HepG2 (cell line): Measurements from ENCODE around the gene CPEB2. TPM values are rescaled to one million over a fixed set of nuclear protein-coding genes. Genes with fewer than 3 reads are reported as not detected.
A peak's percentile ranks its signal among the peaks of the same experiment; 100 is the strongest.

Experiments
- ASH2L ChIP-seq: fragments of 300-600, 200-600 bp; sonication (generic); IDR thresholded peaks from 2 replicates; pipeline ENCODE4 v1.7.0; 2017; ENCODE audit warnings: low read depth, mild to moderate bottlenecking, moderate library complexity, mixed read lengths, low read length; ENCODE audit not compliant: insufficient read length
- CBX1 ChIP-seq: IDR thresholded peaks from one replicate; pipeline ENCODE4 v1.6.1; 2016; ENCODE audit warnings: antibody characterized with exemption, low read depth
- CBX2 ChIP-seq, 2 experiments: fragments of 200-600 bp in 1 of 2; sonication (generic); formaldehyde crosslinking in 1 of 2; IDR thresholded peaks; 2 replicates each; pipeline versions ENCODE4 v1.7.0 to v1.8.1; 2018 to 2022; ENCODE audit warnings: low read depth in 2 of 2, low read length in 1 of 2, mild to moderate bottlenecking in 1 of 2, missing genetic modification reagents in 1 of 2
- CHD4 ChIP-seq: fragments of 200-600 bp; sonication (generic); IDR thresholded peaks from 2 replicates; pipeline ENCODE4 v1.7.0; 2017; ENCODE audit warnings: mild to moderate bottlenecking, low read length, borderline replicate concordance
- EEA1 ChIP-seq: sonication (generic); formaldehyde crosslinking; IDR thresholded peaks from 2 replicates; pipeline ENCODE4 v1.5.1; 2020; ENCODE audit warnings: mild to moderate bottlenecking, missing genetic modification reagents, borderline replicate concordance
- HNRNPLL ChIP-seq: fragments of 200-400 bp; formaldehyde crosslinking; IDR thresholded peaks from 2 replicates; pipeline ENCODE4 v1.6.1; 2017; ENCODE audit warnings: mild to moderate bottlenecking, low read depth, low read length; ENCODE audit not compliant: poor library complexity, severe bottlenecking
- KMT2A ChIP-seq: sonication (generic); formaldehyde crosslinking; IDR thresholded peaks from 2 replicates; pipeline ENCODE4 v1.4.0; 2020; ENCODE audit warnings: missing genetic modification reagents
- MEIS2 ChIP-seq: sonication (generic); formaldehyde crosslinking; IDR thresholded peaks from 2 replicates; pipeline ENCODE4 v1.9.0; 2021; ENCODE audit warnings: mild to moderate bottlenecking, missing genetic modification reagents
- ZFP37 ChIP-seq: sonication (generic); formaldehyde crosslinking; IDR thresholded peaks from 2 replicates; pipeline ENCODE4 v1.4.0; 2020; ENCODE audit warnings: missing genetic modification reagents, borderline replicate concordance
- ZNF546 ChIP-seq: sonication (generic); formaldehyde crosslinking; conservative IDR thresholded peaks from 2 replicates; pipeline ENCODE4 v1.8.1; 2023; ENCODE audit warnings: mild to moderate bottlenecking, missing genetic modification reagents
- ZNF556 ChIP-seq: sonication (generic); formaldehyde crosslinking; IDR thresholded peaks from 2 replicates; pipeline ENCODE4 v1.4.0; 2020; ENCODE audit warnings: mild to moderate bottlenecking, missing genetic modification reagents, borderline replicate concordance
- polyA plus RNA-seq, 8 experiments: library from polyadenylated mRNA; depleted of rRNA in 3 of 8; stranded (reverse) in 7 of 8; unstranded in 1 of 8; fragments of >200 nt; fragmentation: Illumina TruSeq in 4 of 8; extraction: Trizol in 4 of 8; gene quantifications; 2 replicates each; pipeline versions ENCODE4 v1.2.1 to v1.2.3, GENCODE V29; 2011 to 2016; ENCODE audit warnings: low read depth in 4 of 8, missing spikeins in 1 of 8, mixed read lengths in 1 of 8; ENCODE audit not compliant: insufficient read depth in 1 of 8
- total RNA-seq, 5 experiments: library from RNA; depleted of rRNA; stranded (reverse); fragments of >200 nt; fragmentation: Illumina TruSeq; extraction: Trizol; gene quantifications; 2 replicates each; pipeline ENCODE4 v1.2.3, GENCODE V29; 2016; ENCODE audit warnings: low read depth in 1 of 5
- TF ChIP-seq, protein P1 (sequence below), 2 experiments: sonication (generic) in 1 of 2; formaldehyde crosslinking in 1 of 2; IDR thresholded peaks; 2 replicates each; pipeline versions ENCODE4 v1.4.0 to v1.6.1; 2016 to 2020; ENCODE audit warnings: borderline replicate concordance in 1 of 2, low read depth in 1 of 2, mild to moderate bottlenecking in 1 of 2, missing genetic modification reagents in 1 of 2
- TF ChIP-seq, protein P2 (sequence below): sonication (generic); formaldehyde crosslinking; IDR thresholded peaks from one replicate; pipeline ENCODE4 v1.5.1; 2020; ENCODE audit warnings: mild to moderate bottlenecking, missing genetic modification reagents; ENCODE audit errors: not compliant biosample characterization
- TF ChIP-seq, protein P3 (sequence below): sonication (generic); formaldehyde crosslinking; IDR thresholded peaks from 2 replicates; pipeline ENCODE4 v1.4.0; 2020; ENCODE audit warnings: missing genetic modification reagents

Gene CPEB2
- total and polyA plus RNA-seq, 2 of the 13 experiments (the other 11 are each of a cell fraction or from before 2014, with no cell fraction given) = 2.0 to 2.5 TPM

DNA sequence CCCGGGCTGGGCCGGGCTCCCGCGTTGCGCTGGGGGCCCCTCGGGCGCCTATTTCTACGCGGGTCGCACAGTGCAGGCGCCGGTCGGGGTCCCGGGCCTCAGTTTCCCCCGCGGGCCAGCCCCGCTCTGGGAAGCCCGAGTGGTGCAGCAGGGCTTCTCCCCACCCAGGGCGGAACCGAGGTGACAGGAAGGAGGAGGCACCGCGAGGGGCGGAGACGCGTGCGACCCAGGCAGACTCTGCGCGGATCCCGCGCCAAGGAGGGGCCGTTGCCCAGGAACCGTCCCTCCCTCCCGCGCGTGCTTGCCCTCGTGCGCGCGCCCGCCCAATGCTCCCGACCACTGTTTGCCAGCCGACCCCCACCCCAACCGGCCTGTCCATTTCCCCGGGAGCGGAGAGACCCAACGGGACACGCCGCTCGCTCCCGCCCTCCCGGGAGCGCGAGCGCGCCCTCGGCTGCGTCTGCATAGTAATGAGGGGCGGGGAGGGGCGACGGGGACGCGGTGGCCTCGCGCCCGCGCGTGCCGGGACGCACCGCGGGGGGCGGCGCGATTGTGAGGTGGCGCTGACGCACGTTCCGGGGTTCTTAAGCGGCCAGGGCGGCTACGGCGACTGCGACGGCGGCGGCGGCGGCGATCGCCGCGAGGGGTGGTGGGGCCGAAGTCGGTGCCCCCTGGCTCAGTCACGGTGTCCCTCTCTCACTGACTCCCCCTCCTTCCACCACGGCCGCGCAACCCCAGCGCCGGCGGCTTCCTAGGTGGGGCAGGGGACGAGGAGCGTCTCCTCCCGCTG is at the start of gene CPEB2 (continued):
- TF ChIP-seq ZFP37 (0 out of 2 replicates have a peak, but pooled peaks have one; percentile 37), ASH2L (peak; percentile 65), HNRNPLL (peak; percentile 82), EEA1 (CRISPR knock-in tag) (no peak), CHD4 (no peak), CBX2 (IDR thresholded peaks at IDR 0.05; ENCODE audit: low read depth, low read length) (no peak), CBX2 (CRISPR knock-in tag; IDR thresholded peaks at IDR 0.05; ENCODE audit: low read depth) (no peak), KMT2A (CRISPR knock-in tag) (no peak; the same call in 1 of the 2 replicates), MEIS2 (CRISPR knock-in tag) (no peak), ZNF556 (CRISPR knock-in tag) (0 out of 2 replicates have a peak, but pooled peaks have one; percentile 17), ZNF546 (CRISPR knock-in tag) (peak; percentile 65; the same call in 1 of the 2 replicates), CBX1 (peak; percentile 69)
- TF ChIP-seq, protein P1, sequence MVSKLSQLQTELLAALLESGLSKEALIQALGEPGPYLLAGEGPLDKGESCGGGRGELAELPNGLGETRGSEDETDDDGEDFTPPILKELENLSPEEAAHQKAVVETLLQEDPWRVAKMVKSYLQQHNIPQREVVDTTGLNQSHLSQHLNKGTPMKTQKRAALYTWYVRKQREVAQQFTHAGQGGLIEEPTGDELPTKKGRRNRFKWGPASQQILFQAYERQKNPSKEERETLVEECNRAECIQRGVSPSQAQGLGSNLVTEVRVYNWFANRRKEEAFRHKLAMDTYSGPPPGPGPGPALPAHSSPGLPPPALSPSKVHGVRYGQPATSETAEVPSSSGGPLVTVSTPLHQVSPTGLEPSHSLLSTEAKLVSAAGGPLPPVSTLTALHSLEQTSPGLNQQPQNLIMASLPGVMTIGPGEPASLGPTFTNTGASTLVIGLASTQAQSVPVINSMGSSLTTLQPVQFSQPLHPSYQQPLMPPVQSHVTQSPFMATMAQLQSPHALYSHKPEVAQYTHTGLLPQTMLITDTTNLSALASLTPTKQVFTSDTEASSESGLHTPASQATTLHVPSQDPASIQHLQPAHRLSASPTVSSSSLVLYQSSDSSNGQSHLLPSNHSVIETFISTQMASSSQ (IDR thresholded peaks at IDR 0.05; ENCODE audit: low read depth) = no peak
- TF ChIP-seq, protein P1 (CRISPR knock-in tag; IDR thresholded peaks at IDR 0.05; ENCODE audit: borderline replicate concordance) = peak; percentile 68; the same call in 1 of the 2 replicates
- TF ChIP-seq, protein P2, sequence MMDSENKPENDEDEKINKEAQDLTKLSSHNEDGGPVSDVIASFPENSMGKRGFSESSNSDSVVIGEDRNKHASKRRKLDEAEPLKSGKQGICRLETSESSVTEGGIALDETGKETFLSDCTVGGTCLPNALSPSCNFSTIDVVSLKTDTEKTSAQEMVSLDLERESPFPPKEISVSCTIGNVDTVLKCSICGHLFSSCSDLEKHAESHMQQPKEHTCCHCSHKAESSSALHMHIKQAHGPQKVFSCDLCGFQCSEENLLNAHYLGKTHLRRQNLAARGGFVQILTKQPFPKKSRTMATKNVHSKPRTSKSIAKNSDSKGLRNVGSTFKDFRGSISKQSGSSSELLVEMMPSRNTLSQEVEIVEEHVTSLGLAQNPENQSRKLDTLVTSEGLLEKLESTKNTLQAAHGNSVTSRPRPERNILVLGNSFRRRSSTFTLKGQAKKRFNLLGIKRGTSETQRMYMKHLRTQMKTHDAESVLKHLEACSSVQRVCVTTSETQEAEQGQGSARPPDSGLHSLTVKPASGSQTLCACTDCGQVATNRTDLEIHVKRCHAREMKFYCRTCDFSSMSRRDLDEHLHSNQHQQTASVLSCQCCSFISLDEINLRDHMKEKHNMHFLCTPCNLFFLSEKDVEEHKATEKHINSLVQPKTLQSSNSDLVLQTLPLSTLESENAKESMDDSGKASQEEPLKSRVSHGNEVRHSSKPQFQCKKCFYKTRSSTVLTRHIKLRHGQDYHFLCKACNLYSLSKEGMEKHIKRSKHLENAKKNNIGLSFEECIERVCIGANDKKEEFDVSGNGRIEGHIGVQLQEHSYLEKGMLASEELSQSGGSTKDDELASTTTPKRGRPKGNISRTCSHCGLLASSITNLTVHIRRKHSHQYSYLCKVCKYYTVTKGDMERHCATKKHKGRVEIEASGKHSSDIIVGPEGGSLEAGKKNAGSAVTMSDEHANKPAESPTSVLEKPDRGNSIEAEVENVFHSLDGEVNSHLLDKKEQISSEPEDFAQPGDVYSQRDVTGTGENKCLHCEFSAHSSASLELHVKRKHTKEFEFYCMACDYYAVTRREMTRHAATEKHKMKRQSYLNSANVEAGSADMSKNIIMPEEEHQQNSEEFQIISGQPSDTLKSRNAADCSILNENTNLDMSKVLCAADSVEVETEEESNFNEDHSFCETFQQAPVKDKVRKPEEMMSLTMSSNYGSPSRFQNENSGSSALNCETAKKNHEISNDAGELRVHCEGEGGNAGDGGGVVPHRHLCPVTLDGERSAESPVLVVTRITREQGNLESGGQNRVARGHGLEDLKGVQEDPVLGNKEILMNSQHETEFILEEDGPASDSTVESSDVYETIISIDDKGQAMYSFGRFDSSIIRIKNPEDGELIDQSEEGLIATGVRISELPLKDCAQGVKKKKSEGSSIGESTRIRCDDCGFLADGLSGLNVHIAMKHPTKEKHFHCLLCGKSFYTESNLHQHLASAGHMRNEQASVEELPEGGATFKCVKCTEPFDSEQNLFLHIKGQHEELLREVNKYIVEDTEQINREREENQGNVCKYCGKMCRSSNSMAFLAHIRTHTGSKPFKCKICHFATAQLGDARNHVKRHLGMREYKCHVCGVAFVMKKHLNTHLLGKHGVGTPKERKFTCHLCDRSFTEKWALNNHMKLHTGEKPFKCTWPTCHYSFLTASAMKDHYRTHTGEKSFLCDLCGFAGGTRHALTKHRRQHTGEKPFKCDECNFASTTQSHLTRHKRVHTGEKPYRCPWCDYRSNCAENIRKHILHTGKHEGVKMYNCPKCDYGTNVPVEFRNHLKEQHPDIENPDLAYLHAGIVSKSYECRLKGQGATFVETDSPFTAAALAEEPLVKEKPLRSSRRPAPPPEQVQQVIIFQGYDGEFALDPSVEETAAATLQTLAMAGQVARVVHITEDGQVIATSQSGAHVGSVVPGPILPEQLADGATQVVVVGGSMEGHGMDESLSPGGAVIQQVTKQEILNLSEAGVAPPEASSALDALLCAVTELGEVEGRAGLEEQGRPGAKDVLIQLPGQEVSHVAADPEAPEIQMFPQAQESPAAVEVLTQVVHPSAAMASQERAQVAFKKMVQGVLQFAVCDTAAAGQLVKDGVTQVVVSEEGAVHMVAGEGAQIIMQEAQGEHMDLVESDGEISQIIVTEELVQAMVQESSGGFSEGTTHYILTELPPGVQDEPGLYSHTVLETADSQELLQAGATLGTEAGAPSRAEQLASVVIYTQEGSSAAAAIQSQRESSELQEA (CRISPR knock-in tag) = peak; percentile 56
- TF ChIP-seq, protein P3, sequence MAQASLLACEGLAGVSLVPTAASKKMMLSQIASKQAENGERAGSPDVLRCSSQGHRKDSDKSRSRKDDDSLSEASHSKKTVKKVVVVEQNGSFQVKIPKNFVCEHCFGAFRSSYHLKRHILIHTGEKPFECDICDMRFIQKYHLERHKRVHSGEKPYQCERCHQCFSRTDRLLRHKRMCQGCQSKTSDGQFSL = no peak
